Measurements from ENCODE around the gene NFE2L3.

GRCh38 chr7:26224359-26224758 is 72.4 kb downstream of the NFE2L3 start:
- TF ChIP-seq POLR2AphosphoS5 (IDR thresholded peaks at IDR 0.05; ENCODE audit: borderline replicate concordance, low read depth, low read length) (no peak), EZH2 (IDR thresholded peaks at IDR 0.05) (no peak), FOXP2 (optimal IDR thresholded peaks at IDR 0.05; ENCODE audit: control extremely low read depth, extremely low read length, insufficient read depth) (no peak)
